GM21576 (cell line): Measurements from ENCODE around the gene CDK5RAP3.

Experiments
- ATAC-seq: cut with Tn5 transposase; IDR thresholded peaks from one replicate; pipeline ENCODE4 v1.9.1; 2021; ENCODE audit warnings: mild to moderate bottlenecking, moderate library complexity; ENCODE audit not compliant: unreplicated experiment

Gene CDK5RAP3

GRCh38 chr17:47948706-47949196, 22.2 kb upstream of the CDK5RAP3 start:
- no peak for ATAC-seq

GRCh38 chr17:47949197-47949759, 21.6 kb upstream of the CDK5RAP3 start:
- peak; percentile 61 for ATAC-seq

- ATAC-seq: no peak
Measured at GRCh38 chr17:47949946-47950345, 21.0 kb upstream of the CDK5RAP3 start.

- ATAC-seq: no peak
Measured at GRCh38 chr17:47950448-47950847, 20.5 kb upstream of the CDK5RAP3 start.

GRCh38 chr17:47952171-47953021, 18.5 kb upstream of the CDK5RAP3 start:
- ATAC-seq: no peak

GRCh38 chr17:47953909-47954308, 17.0 kb upstream of the CDK5RAP3 start:
- no peak for ATAC-seq

GRCh38 chr17:47955497-47956461, 15.1 kb upstream of the CDK5RAP3 start:
- ATAC-seq: no peak

- no peak for ATAC-seq
Measured at GRCh38 chr17:47956791-47957590, 13.9 kb upstream of the CDK5RAP3 start.

DNA sequence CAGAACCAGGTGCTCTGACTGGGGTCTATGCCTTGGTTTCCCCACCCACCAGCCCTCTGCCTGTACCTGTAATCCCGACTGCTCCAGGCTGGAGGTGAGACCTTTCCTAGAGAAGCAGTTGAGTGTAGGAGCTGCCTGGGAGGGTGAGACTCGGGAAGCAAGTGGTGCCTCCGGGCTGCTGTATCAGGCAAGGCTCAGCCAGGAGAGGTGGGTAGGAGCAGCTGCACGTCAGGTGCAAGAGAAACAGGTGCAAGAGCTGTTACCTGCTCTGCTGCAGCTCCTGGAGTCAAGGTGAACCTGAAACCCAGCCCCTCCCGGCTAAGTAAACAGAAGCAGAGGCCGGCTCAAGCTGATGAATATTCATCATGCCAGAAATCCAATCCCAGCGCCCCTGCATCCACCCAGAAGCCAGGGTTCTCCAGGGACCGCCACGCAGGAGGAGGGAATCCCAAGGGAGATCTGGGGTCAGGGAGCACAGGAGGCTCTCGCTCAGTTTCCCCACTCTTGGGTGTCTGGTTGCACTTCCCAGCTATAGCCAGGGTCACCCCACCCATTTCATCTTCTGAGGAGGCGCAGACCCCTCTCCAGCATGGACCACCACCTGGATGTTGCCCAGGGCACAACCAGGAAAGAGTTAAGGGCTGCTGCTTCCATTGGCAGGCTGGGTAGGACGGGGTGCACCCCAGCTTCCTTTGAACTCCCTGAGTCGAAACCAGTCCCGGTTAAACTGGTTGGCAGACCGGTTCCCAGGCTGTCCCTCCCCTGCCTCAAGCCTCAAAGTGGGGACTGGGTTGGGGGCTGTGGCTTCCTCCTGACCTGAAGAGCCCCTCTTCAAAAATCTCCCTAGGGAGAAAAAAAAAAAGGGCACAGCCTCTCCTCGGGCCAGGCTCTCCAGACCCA, 13.1 kb upstream of the CDK5RAP3 start, which contains the start of gene PRR15L:
PRR15L (minus strand) TSS at position 293 of the 900 bp plus-strand sequence. CDS start 4,649 bp downstream, outside the sequence.
- no peak for ATAC-seq

DNA sequence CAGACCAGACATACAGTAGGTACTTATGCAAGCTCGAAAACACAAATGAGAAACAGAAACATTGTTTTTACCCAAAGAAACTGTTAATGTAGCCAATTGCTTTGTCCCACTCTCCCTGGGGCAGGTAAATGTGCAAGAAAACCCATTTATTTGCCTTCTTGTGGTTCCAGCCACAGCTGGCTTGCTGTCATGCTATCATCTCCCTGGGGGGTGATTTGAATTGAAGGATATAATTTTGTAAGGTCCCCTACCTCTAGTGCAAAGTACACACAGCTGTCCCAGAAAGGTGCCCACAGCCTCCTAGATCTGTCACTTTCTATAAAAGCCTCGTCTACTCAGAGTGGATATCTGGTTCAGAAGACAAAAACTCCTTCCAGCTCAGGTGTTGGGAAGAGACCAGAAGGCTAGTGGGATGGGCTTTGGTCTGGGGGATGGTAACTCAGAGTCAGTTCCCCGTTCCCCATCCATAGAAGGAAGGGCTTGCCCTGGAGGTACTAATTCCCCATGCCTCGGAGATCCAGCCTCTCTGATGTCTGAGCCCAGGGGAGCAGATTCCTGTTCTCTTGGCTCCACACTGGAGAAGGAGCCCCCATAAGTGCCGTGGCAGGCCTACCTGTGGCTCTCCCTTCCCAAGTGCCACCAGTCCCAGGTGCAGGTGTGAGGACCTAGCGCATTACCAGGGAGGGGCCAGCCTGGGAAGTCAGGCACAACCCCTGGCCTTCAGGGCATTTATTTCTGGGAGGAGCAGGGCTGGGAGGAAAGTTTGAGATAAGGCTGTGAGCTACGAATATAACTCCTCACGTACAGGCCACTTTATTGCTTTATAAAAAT, 10.9 kb upstream of the CDK5RAP3 start:
- ATAC-seq: no peak

DNA sequence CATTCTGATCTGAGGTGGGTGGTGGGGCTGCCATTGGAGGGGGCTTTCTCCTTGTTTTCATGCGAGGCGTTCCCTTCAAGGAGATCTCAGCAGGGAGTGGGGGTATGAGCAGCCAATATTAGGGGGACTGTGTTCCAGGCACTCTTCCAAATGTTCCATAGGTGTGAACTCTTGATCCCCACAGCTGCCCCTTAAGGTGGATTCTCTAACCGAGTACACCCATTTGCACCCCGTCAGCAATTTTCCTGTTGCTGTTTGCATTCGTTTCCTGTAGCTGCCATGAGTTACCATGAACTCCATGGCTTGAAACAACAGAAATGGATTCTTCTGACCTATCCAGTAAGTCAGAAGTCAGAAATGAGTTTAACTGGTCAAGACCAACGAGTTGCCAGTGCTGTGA, 9.5 kb upstream of the CDK5RAP3 start:
- ATAC-seq: no peak

- ATAC-seq: no peak
Measured at GRCh38 chr17:47962901-47963300, 8.0 kb upstream of the CDK5RAP3 start.

DNA sequence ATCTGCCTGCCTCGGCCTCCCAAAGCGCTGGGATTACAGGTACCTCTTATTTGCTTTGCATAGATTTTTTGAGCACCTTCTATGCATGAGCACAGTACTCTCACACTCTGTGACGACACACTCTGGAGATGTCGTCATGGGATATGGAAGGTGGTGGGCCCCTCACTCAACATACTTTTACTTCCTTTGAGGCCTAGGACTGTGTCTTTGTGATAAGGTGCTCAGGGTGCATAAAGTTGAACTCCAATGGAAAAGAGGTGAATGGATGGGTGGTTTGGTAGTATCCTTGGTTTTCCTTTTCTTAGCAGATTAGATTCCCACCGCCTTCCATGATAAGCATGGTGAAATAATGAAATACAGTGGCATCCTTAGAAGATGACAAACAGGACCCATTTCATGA, 6.1 kb upstream of the CDK5RAP3 start:
- no peak for ATAC-seq

DNA sequence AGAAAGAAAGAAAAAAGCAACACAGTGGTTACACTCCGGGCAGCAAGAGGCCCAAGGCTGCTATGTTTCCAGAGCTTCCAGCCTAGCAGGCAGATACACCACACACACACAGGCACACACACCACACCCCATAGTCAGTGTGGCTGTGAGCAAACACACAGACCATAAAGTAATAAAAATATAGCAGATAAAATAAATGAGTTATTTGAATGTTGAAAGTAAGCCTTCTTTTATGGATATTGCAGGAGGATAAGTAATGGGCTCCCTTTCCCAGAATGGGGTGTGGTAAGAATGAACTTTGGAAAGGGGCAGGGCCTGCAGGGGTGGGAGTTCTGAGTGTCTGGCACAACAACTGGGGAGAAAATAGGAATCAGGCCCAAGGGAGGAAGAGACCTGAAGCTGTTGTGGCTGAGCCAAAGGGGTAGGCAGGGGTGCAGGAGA, 4.8 kb upstream of the CDK5RAP3 start:
- no peak for ATAC-seq

GRCh38 chr17:47967607-47968252, 3.2 kb upstream of the CDK5RAP3 start:
- no peak for ATAC-seq

DNA sequence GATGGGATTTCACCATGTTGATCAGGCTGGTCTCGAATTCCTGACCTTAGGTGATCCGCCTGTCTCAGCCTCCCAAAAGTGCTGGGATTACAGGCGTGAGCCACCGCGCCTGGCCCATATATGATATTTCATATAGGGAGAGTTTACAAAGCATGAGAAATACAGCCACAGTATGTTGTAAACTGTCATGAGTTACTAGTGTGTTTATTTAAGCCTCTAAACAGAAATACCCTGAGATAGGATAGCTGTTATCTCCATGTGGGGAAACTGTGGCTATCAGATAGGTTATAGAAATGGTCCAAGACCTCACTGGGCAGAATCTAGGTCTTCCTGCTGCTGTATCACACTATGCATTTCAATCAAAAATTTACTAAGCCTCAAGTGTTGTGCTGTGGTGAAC, 2.1 kb upstream of the CDK5RAP3 start:
- no peak for ATAC-seq

GRCh38 chr17:47969930-47970724, 786 bp upstream of the CDK5RAP3 start:
- no peak for ATAC-seq
